Osteoblast (primary cell): ENCODE results near the gene GRID1. TPM values are rescaled to one million over a fixed set of nuclear protein-coding genes. Genes with fewer than 3 reads are reported as not detected.

ENCODE experiments used
- DNase-seq: peaks from one replicate; pipeline ENCODE4 v3.0.0; 2011; ENCODE audit warnings: low spot score, mixed read lengths; ENCODE audit not compliant: insufficient read length; ENCODE audit errors: missing footprints
- H2AFZ ChIP-seq: 2 replicates; pipeline ENCODE4 v1.6.0; 2011; ENCODE audit warnings: mild to moderate bottlenecking, low read length
- H3K27ac ChIP-seq: 2 replicates; pipeline ENCODE4 v1.5.1; 2011; ENCODE audit warnings: mild to moderate bottlenecking, low read depth, low read length, moderate library complexity
- H3K27me3 ChIP-seq: 2 replicates; pipeline ENCODE4 v1.6.0; 2012; ENCODE audit warnings: mild to moderate bottlenecking, control low read depth, inconsistent platforms, low read length, moderate library complexity; ENCODE audit not compliant: insufficient read depth
- H3K36me3 ChIP-seq: 2 replicates; pipeline ENCODE4 v1.5.1; 2011; ENCODE audit warnings: mild to moderate bottlenecking, low read length, control low read depth, moderate library complexity; ENCODE audit not compliant: insufficient read depth
- H3K4me1 ChIP-seq: 2 replicates; pipeline ENCODE4 v1.5.1; 2011; ENCODE audit warnings: mild to moderate bottlenecking, low read length, control low read depth, moderate library complexity; ENCODE audit not compliant: insufficient read depth
- H3K4me2 ChIP-seq: 2 replicates; pipeline ENCODE4 v1.6.0; 2011; ENCODE audit warnings: mild to moderate bottlenecking, low read length; ENCODE audit not compliant: insufficient read depth
- H3K4me3 ChIP-seq: fragments of 200-600 bp; sonication (generic); 3 replicates; pipeline ENCODE4 v1.5.1; 2012; ENCODE audit warnings: mild to moderate bottlenecking, low read length, inconsistent platforms; ENCODE audit not compliant: insufficient read depth
- H3K79me2 ChIP-seq: 2 replicates; pipeline ENCODE4 v1.6.0; 2012; ENCODE audit warnings: mild to moderate bottlenecking, low read length, control low read depth, inconsistent platforms; ENCODE audit not compliant: insufficient read depth
- H3K9me3 ChIP-seq: 2 replicates; pipeline ENCODE4 v1.5.1; 2011; ENCODE audit warnings: low read depth, low read length, control low read depth
- H4K20me1 ChIP-seq: 2 replicates; pipeline ENCODE4 v1.6.0; 2012; ENCODE audit warnings: mild to moderate bottlenecking, low read length, control low read depth; ENCODE audit not compliant: insufficient read depth
- total RNA-seq: library from RNA; depleted of rRNA; stranded (reverse); fragments of >200 nt; gene quantifications from 2 replicates; pipeline ENCODE4 v1.2.3, GENCODE V29; 2012
- TF ChIP-seq, protein P1 (sequence below): IDR thresholded peaks from 2 replicates; pipeline ENCODE4 v1.5.1; 2011; ENCODE audit warnings: mild to moderate bottlenecking, low read depth, low read length, moderate library complexity; ENCODE audit errors: extremely low read depth

GRID1 gene
- total RNA-seq, 1 donor, result not detected

DNA sequence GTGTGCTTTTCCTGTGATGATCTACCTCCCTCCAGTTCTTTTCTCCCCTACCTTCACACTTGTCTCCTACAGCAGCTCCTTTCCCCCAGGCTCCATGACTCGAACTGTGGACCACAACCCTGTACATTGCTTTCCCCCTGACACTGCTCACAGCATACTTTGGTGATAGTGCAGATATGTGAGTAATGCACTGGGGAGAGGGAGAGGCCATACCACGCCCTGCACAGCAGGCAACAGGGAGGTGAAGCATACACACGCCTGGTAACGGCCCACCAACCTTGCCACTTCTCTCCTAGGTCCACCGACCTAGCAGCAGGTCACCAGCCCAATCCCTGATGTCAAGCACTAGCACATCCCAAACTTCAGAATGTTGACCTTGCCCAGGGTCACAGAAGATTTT is 238.2 kb downstream of the GRID1 start:
- H3K79me2 ChIP-seq, result no peaks in the 10 kb centered on the region
- TF ChIP-seq, protein P1, sequence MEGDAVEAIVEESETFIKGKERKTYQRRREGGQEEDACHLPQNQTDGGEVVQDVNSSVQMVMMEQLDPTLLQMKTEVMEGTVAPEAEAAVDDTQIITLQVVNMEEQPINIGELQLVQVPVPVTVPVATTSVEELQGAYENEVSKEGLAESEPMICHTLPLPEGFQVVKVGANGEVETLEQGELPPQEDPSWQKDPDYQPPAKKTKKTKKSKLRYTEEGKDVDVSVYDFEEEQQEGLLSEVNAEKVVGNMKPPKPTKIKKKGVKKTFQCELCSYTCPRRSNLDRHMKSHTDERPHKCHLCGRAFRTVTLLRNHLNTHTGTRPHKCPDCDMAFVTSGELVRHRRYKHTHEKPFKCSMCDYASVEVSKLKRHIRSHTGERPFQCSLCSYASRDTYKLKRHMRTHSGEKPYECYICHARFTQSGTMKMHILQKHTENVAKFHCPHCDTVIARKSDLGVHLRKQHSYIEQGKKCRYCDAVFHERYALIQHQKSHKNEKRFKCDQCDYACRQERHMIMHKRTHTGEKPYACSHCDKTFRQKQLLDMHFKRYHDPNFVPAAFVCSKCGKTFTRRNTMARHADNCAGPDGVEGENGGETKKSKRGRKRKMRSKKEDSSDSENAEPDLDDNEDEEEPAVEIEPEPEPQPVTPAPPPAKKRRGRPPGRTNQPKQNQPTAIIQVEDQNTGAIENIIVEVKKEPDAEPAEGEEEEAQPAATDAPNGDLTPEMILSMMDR, result no peak
- H3K4me1 ChIP-seq, result no peaks in the 10 kb centered on the region
- no peaks in the 10 kb centered on the region for H3K36me3 ChIP-seq
- H3K27ac ChIP-seq, result no peak overlapping the region
- H3K27me3 ChIP-seq, result no peaks in the 10 kb centered on the region
- H3K9me3 ChIP-seq, result no peaks in the 10 kb centered on the region
- DNase-seq, result no peak
- no peak overlapping the region for H3K4me2 ChIP-seq
- H4K20me1 ChIP-seq, result no peaks in the 10 kb centered on the region
- no peak overlapping the region for H3K4me3 ChIP-seq
- no peak overlapping the region for H2AFZ ChIP-seq

DNA sequence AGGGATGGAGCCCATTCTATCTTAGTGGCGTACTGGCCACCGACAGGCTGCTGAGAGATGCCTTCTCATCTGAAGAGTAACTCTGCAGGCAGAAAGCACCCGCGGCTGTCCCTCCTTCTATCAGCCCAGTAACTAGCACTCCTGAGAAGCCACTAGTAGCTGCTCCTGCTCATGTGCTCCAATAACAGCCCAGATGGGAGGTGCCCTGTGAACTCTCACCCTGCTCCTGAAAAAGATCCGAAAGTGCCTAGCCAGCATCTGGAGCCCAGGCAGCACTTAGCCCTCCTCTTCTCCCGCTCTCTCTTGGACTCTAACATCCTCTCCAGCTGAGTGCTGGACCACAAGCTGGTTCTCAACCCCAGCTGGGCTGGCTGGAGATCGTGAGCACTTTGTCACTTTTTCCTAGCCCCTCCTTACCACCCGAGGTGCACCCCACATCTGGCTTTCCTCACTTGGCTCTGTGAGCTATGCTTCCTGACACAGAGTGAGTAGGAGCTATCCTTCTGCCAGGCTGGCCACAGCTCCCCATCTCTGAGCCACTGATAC is 239.2 kb downstream of the GRID1 start:
- H3K36me3 ChIP-seq, result no peaks in the 10 kb centered on the region
- no peak overlapping the region for H3K27ac ChIP-seq
- H3K4me3 ChIP-seq, result no peak overlapping the region
- H3K9me3 ChIP-seq, result no peaks in the 10 kb centered on the region
- no peaks in the 10 kb centered on the region for H4K20me1 ChIP-seq
- H3K4me2 ChIP-seq, result no peak overlapping the region
- H3K4me1 ChIP-seq, result no peaks in the 10 kb centered on the region
- TF ChIP-seq, protein P1, result no peak
- no peaks in the 10 kb centered on the region for H3K79me2 ChIP-seq
- no peak for DNase-seq
- H2AFZ ChIP-seq, result no peak overlapping the region
- no peaks in the 10 kb centered on the region for H3K27me3 ChIP-seq

DNA sequence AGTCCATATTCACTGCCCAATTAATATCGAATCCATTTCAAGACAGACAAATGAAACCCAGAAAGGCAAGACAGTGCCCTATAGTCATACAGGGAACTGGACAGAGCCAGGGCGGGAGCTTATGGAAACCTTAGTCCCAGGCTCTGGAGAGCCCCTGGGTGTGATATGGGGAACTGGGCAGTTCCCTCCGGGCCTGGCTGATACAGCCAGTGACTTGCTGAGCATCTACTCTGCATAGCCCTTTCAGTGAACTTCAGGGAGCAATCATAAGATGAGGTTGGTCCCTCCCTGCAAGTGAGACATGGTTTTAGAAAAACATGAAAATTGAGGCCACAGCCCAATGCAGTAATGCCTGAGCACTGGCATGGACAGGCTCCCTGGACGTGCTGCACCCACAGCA is 241.9 kb downstream of the GRID1 start:
- Histone ChIP-seq H3K9me3 (no peaks in the 10 kb centered on the region), H2AFZ (no peak overlapping the region), H4K20me1 (no peaks in the 10 kb centered on the region), H3K27ac (no peak overlapping the region), H3K79me2 (no peaks in the 10 kb centered on the region), H3K27me3 (no peaks in the 10 kb centered on the region), H3K36me3 (no peaks in the 10 kb centered on the region), H3K4me3 (no peak overlapping the region), H3K4me2 (no peak overlapping the region), H3K4me1 (no peaks in the 10 kb centered on the region)
- DNase-seq, result no peak
- TF ChIP-seq, protein P1, result no peak

DNA sequence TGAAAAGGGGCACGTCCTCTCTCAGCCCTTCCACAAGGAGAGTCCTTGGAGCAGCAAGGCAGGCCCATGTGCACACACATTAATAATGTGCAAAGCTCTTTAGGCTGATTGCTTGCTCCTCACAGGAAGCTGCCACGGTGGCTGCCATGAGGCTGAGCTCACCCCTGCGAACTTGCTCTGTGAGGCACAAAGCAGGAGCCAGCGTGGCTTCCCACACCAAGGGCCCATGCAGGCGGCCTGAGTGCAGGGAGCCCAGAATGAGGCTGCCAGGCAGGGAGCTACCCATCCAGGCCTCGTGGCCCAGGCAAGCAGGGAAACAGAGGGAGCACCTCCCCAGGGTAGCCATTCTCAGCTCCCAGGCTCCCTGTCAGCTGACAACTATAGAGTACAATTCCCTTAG is 242.9 kb downstream of the GRID1 start:
- Histone ChIP-seq H3K4me1 (no peaks in the 10 kb centered on the region), H3K9me3 (no peaks in the 10 kb centered on the region), H4K20me1 (no peaks in the 10 kb centered on the region), H2AFZ (no peak overlapping the region), H3K27me3 (no peaks in the 10 kb centered on the region), H3K4me3 (no peak overlapping the region), H3K36me3 (no peaks in the 10 kb centered on the region), H3K27ac (no peak overlapping the region), H3K4me2 (no peak overlapping the region), H3K79me2 (no peaks in the 10 kb centered on the region)
- TF ChIP-seq, protein P1, result no peak
- no peak for DNase-seq
